GM19238 (cell line): Measurements from ENCODE around the gene EBNA1BP2.
"Not testable (repeated sequence)": the region's sequence is repeated elsewhere in the genome, so short reads cannot be mapped to it uniquely, and the experiment has no call there.

Source experiments
- DNase-seq: peaks from one replicate; pipeline ENCODE4 v3.0.0; 2011; ENCODE audit warnings: low spot score; ENCODE audit not compliant: insufficient read length

The EBNA1BP2 gene

DNA sequence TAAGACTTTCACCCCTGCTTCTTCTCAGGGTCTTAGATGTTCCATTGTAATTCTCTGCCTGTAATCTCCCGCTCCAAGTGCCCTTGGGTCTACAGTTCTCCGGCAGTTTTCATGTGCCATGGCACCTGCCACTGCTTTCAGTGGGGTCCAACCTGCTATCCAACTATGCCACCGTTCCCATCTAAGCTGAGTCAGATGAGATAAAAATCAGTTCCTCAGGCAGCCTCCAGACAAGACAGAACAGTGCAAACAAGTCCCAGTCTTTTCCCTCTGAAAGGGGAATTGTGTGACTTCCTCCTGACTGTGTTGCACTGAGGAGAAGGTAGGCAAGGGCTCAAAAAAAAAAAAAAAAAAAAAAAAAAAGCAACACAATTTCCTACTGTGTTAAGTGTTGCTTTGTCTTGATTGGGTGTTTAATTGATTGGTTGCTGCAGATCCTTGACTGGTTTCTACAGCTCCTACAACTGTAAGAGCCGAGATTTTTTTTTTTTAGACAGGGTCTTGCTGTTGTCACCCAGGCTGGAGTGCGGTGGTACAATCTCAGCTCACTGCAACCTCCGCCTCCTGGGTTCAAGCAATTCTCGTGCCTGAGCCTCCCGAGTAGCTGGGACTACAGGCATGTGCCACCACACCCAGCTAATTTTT lies 50.7 kb downstream of the EBNA1BP2 start:
- DNase-seq, result no peak

DNA sequence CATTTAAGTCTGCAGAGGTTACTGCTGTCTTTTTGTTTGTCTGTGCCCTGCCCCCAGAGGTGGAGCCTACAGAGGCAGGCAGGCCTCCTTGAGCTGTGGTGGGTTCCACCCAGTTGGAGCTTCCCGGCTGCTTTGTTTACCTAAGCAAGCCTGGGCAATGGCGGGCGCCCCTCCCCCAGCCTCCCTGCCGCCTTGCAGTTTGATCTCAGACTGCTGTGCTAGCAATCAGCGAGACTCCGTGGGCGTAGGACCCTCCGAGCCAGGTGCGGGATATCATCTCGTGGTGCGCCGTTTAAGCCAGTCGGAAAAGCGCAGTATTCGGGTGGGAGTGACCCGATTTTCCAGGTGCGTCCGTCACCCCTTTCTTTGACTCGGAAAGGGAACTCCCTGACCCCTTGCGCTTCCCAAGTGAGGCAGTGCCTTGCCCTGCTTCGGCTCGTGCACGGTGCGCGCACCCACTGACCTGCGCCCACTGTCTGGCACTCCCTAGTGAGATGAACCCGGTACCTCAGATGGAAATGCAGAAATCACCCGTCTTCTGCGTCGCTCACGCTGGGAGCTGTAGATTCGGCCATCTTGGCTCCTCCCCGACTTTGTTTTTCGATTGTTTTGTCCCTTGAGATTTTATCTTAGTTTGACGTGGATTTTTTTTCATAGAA lies 52.0 kb downstream of the EBNA1BP2 start:
- DNase-seq, result not testable (repeated sequence)
